Measurements from ENCODE around the gene MBD1. TPM values are rescaled to one million over a fixed set of nuclear protein-coding genes. Genes with fewer than 3 reads are reported as not detected.

Gene MBD1
- total and polyA plus RNA-seq, 12 donors, result 46.2 to 156 (median 73.9) TPM

GRCh38 chr18:50287028-50287440 lies 5.7 kb upstream of the MBD1 start:
- 0 to 1% (median 1%) methylated on average over 27 of the region's 27 CpGs for WGBS, 4 donors
- intact Hi-C loops (cut with DNase I), result no loop called here
- peak overlapping the region in 4 of 5 donors; percentile 82 to 94 (median 88) for H3K27ac ChIP-seq

GRCh38 chr18:50286391-50287027 lies 5.2 kb upstream of the MBD1 start:
- Histone ChIP-seq H3K27me3 (no peaks in the 10 kb centered on the region), H3K27ac (peak overlapping the region in 4 of 5 donors; percentile 82 to 94 (median 88)), H3K4me1 (replicated peaks in 1 of 2) (peaks cover 6 to 13% of the 10 kb centered on the region in 2 donors), H3K4me3 (peak overlapping the region in 2 of 4 donors; percentile 86 to 89), H3K9me3 (replicated peaks in 1 of 3) (no peaks in the 10 kb centered on the region), H3K36me3 (replicated peaks in 1 of 2) (peaks cover 0 to 28% of the 10 kb centered on the region in 2 donors)
- WGBS, 4 donors, result 18 to 35% (median 25%) methylated on average over 8 to 23 of the region's 23 CpGs
- TF ChIP-seq CTCF (IDR thresholded peaks at IDR 0.05), result no peak
- no peak for TF ChIP-seq POLR2A (IDR thresholded peaks at IDR 0.05)
- intact Hi-C loops (cut with DNase I), result no loop called here
- peak in 3 of 7 donors; percentile 38 to 72 (median 46) for DNase-seq

More at GRCh38 chr18:50287028-50287440, 5.7 kb upstream of the MBD1 start:
- Histone ChIP-seq H3K27me3 (no peaks in the 10 kb centered on the region), H3K4me1 (replicated peaks in 1 of 2) (peaks cover 4 to 10% of the 10 kb centered on the region in 2 donors), H3K36me3 (replicated peaks in 1 of 2) (peaks cover 0 to 28% of the 10 kb centered on the region in 2 donors), H3K9me3 (replicated peaks in 1 of 3) (no peaks in the 10 kb centered on the region), H3K4me3 (peak overlapping the region; percentile 53 to 89 (median 84))
- peak in 1 of 7 donors; percentile 69 for DNase-seq
- no peak for TF ChIP-seq POLR2A (IDR thresholded peaks at IDR 0.05)
- TF ChIP-seq CTCF (IDR thresholded peaks at IDR 0.05), result no peak

GRCh38 chr18:50285631-50286321 lies 4.5 kb upstream of the MBD1 start:
- Histone ChIP-seq H3K9me3 (replicated peaks in 1 of 3) (no peaks in the 10 kb centered on the region), H3K27me3 (no peaks in the 10 kb centered on the region), H3K4me1 (replicated peaks in 1 of 2) (peaks cover 7 to 13% of the 10 kb centered on the region in 2 donors), H3K27ac (peak overlapping the region in 1 of 5 donors; percentile 94), H3K36me3 (replicated peaks in 1 of 2) (peaks cover 0 to 28% of the 10 kb centered on the region in 2 donors), H3K4me3 (no peak overlapping the region)
- WGBS, 4 donors, result 94 to 97% (median 96%) methylated on average over 23 to 24 of the region's 24 CpGs
- TF ChIP-seq CTCF (IDR thresholded peaks at IDR 0.05), result no peak
- no peak for TF ChIP-seq POLR2A (IDR thresholded peaks at IDR 0.05)
- intact Hi-C loops (cut with DNase I), result no loop called here
- DNase-seq, result no peak

GRCh38 chr18:50285071-50285470 lies 3.7 kb upstream of the MBD1 start:
- no peaks in the 10 kb centered on the region for H3K27me3 ChIP-seq
- intact Hi-C loops (cut with DNase I), result no loop called here
- no peaks in the 10 kb centered on the region for H3K9me3 ChIP-seq (replicated peaks in 1 of 3)
- TF ChIP-seq CTCF (IDR thresholded peaks at IDR 0.05) (no peak), POLR2A (IDR thresholded peaks at IDR 0.05) (no peak)
- no peak overlapping the region for H3K4me3 ChIP-seq
- peaks cover 14 to 19% of the 10 kb centered on the region in 2 donors for H3K4me1 ChIP-seq (replicated peaks in 1 of 2)
- H3K27ac ChIP-seq, result peak overlapping the region in 2 of 5 donors; percentile 27 to 54
- 92 to 100% (median 94%) methylated on average over 7 to 13 of the region's 13 CpGs for WGBS, 4 donors
- no peak for DNase-seq
- H3K36me3 ChIP-seq (replicated peaks in 1 of 2), result peaks cover 0 to 28% of the 10 kb centered on the region in 2 donors

Measured in adrenal gland (tissue), 12 donors.